SU-DHL-6 (cell line): Measurements from ENCODE around the gene ATG14.
"Not testable (repeated sequence)": the region's sequence is repeated elsewhere in the genome, so short reads cannot be mapped to it uniquely, and the experiment has no call there.

Experiments used
- H2AFZ ChIP-seq: fragments of 200-600 bp; sonication (generic); 2 replicates; pipeline ENCODE4 v1.6.1; 2014; ENCODE audit warnings: low read depth, mild to moderate bottlenecking, moderate library complexity, mixed read lengths, antibody characterized with exemption, low read length; ENCODE audit not compliant: severe bottlenecking
- H3F3A ChIP-seq: fragments of 200-600 bp; shearing (Covaris generic); 2 replicates; pipeline ENCODE4 v1.6.0; 2016; ENCODE audit warnings: antibody characterized with exemption, mild to moderate bottlenecking; ENCODE audit not compliant: insufficient read depth
- H3K27ac ChIP-seq: fragments of 200-600 bp; sonication (generic); 2 replicates; pipeline ENCODE4 v1.5.1; 2016; ENCODE audit warnings: low read depth, mild to moderate bottlenecking, low read length, moderate library complexity, mixed read lengths
- H3K27me3 ChIP-seq: fragments of 200-600 bp; sonication (generic), shearing (Covaris generic); 2 replicates; pipeline ENCODE4 v1.6.0; 2014; ENCODE audit warnings: mild to moderate bottlenecking, low read length
- H3K36me3 ChIP-seq: fragments of 200-600 bp; sonication (generic); 2 replicates; pipeline ENCODE4 v1.6.1; 2014; ENCODE audit warnings: mild to moderate bottlenecking, low read length, mixed read lengths
- H3K4me2 ChIP-seq: fragments of 300-600, 200-600 bp; shearing (Covaris generic), sonication (generic); 2 replicates; pipeline ENCODE4 v1.6.0; 2014; ENCODE audit warnings: low read length, low read depth, mild to moderate bottlenecking; ENCODE audit not compliant: poor library complexity, severe bottlenecking
- H3K4me3 ChIP-seq: fragments of 200-600 bp; sonication (generic); 2 replicates; pipeline ENCODE4 v1.5.1; 2014; ENCODE audit warnings: antibody characterized with exemption, low read length, mild to moderate bottlenecking, mixed read lengths; ENCODE audit not compliant: insufficient read depth, poor library complexity, severe bottlenecking
- H3K79me2 ChIP-seq: fragments of 200-600 bp; sonication (generic); 2 replicates; pipeline ENCODE4 v1.6.1; 2014; ENCODE audit warnings: mild to moderate bottlenecking, low read length, moderate library complexity; ENCODE audit not compliant: insufficient read depth
- H3K9ac ChIP-seq: fragments of 200-600 bp; sonication (generic); 2 replicates; pipeline ENCODE4 v1.7.0; 2014; ENCODE audit warnings: mild to moderate bottlenecking, low read length
- H3K9me2 ChIP-seq: fragments of 200-600 bp; sonication (generic); replicated peaks from 2 replicates; pipeline ENCODE4 v1.6.1; 2014; ENCODE audit warnings: low read length; ENCODE audit not compliant: insufficient read depth
- H3K9me3 ChIP-seq: fragments of 200-600 bp; sonication (generic); 2 replicates; pipeline ENCODE4 v1.6.1; 2014; ENCODE audit warnings: low read length, mixed read lengths; ENCODE audit not compliant: insufficient read depth
- H4K20me1 ChIP-seq: fragments of 200-600 bp; sonication (generic); 2 replicates; pipeline ENCODE4 v1.6.1; 2014; ENCODE audit warnings: low read depth, mild to moderate bottlenecking, antibody characterized with exemption, low read length, moderate library complexity, mixed read lengths
- CTCF ChIP-seq: fragments of 200-600 bp; sonication (generic); IDR thresholded peaks from one replicate; pipeline ENCODE4 v1.5.1; 2017; ENCODE audit warnings: antibody characterized with exemption, mild to moderate bottlenecking, low read length, moderate library complexity; ENCODE audit not compliant: insufficient read depth, poor library complexity, severe bottlenecking
- EZH2phosphoT487 ChIP-seq: fragments of 200-600 bp; sonication (generic), shearing (Covaris generic); conservative IDR thresholded peaks from 2 replicates; pipeline ENCODE4 v1.6.1; 2018; ENCODE audit warnings: mild to moderate bottlenecking, antibody characterized with exemption, low read length, moderate library complexity, mixed read lengths

ATG14 gene

GRCh38 chr14:55347748-55348147 lies 63.9 kb downstream of the ATG14 start:
- H3K79me2 ChIP-seq, result peaks cover 29% of the 10 kb centered on the region; the same call in 1 of the 2 replicates
- H3F3A ChIP-seq, result no peaks in the 10 kb centered on the region
- H3K4me3 ChIP-seq, result no peak overlapping the region
- no peak overlapping the region for H3K27ac ChIP-seq
- H3K27me3 ChIP-seq, result no peaks in the 10 kb centered on the region
- H4K20me1 ChIP-seq, result no peaks in the 10 kb centered on the region
- H3K9me2 ChIP-seq, result no peaks in the 10 kb centered on the region
- no peak for TF ChIP-seq CTCF
- no peaks in the 10 kb centered on the region for H3K9me3 ChIP-seq
- H3K36me3 ChIP-seq, result no peaks in the 10 kb centered on the region
- H3K4me2 ChIP-seq, result no peak overlapping the region
- no peak overlapping the region for H3K9ac ChIP-seq
- no peak overlapping the region for H2AFZ ChIP-seq

- no peak overlapping the region for H3K9ac ChIP-seq
- no peaks in the 10 kb centered on the region for H3F3A ChIP-seq
- no peaks in the 10 kb centered on the region for H4K20me1 ChIP-seq
- H3K79me2 ChIP-seq, result peaks cover 35% of the 10 kb centered on the region
- TF ChIP-seq CTCF, result no peak
- no peak for TF ChIP-seq EZH2phosphoT487
- H3K4me2 ChIP-seq, result no peak overlapping the region
- no peaks in the 10 kb centered on the region for H3K36me3 ChIP-seq
- no peak overlapping the region for H3K4me3 ChIP-seq
- H3K9me2 ChIP-seq, result no peaks in the 10 kb centered on the region
- no peaks in the 10 kb centered on the region for H3K27me3 ChIP-seq
- H2AFZ ChIP-seq, result no peak overlapping the region
- H3K9me3 ChIP-seq, result no peaks in the 10 kb centered on the region
- H3K27ac ChIP-seq, result no peak overlapping the region
Measured at GRCh38 chr14:55347040-55347439, 64.6 kb downstream of the ATG14 start.

- H3K4me3 ChIP-seq, H3F3A ChIP-seq, H3K4me2 ChIP-seq, H2AFZ ChIP-seq, H3K9ac ChIP-seq, H4K20me1 ChIP-seq, H3K9me2 ChIP-seq, H3K36me3 ChIP-seq, H3K27me3 ChIP-seq, H3K9me3 ChIP-seq, H3K27ac ChIP-seq: not testable (repeated sequence)
- H3K79me2 ChIP-seq, result peaks cover 40% of the 10 kb centered on the region
Measured at GRCh38 chr14:55344582-55345163, 67.0 kb downstream of the ATG14 start.

- Histone ChIP-seq H3K4me3 (no peak overlapping the region), H3K9me3 (no peaks in the 10 kb centered on the region), H3K36me3 (no peaks in the 10 kb centered on the region), H3K79me2 (peaks cover 40% of the 10 kb centered on the region), H3K27me3 (no peaks in the 10 kb centered on the region), H2AFZ (no peak overlapping the region), H3K9ac (no peak overlapping the region), H3F3A (no peaks in the 10 kb centered on the region), H3K4me2 (no peak overlapping the region), H4K20me1 (no peaks in the 10 kb centered on the region), H3K27ac (no peak overlapping the region), H3K9me2 (no peaks in the 10 kb centered on the region)
- no peak for TF ChIP-seq CTCF
- TF ChIP-seq EZH2phosphoT487, result no peak
Measured at GRCh38 chr14:55341781-55342180, 69.8 kb downstream of the ATG14 start.
